HEK293T (cell line): ENCODE results near the gene PCDH19.
A peak's percentile ranks its signal among the peaks of the same experiment; 100 is the strongest.

ENCODE experiments used
- CTCF ChIA-PET: fragments of 350-600 bp; formaldehyde crosslinking; extraction: SDS; loops from one replicate; lab custom pipeline; 2021; ENCODE audit warnings: antibody characterized with exemption, inconsistent platforms; lab: Yijun Ruan, JAX
- POLR2A ChIA-PET: fragments of 350-600 bp; formaldehyde crosslinking; extraction: SDS; loops from one replicate; lab custom pipeline; 2020; ENCODE audit warnings: antibody characterized with exemption, inconsistent platforms; lab: Yijun Ruan, JAX
- DNase-seq: peaks from one replicate; pipeline ENCODE4 v3.0.0; 2012; ENCODE audit warnings: mixed read lengths; ENCODE audit errors: extremely low spot score
- ARNT ChIP-seq: fragments of 450-650 bp; IDR thresholded peaks from 2 replicates; pipeline ENCODE4 v1.6.1; 2017; ENCODE audit warnings: mild to moderate bottlenecking
- BHLHE40 ChIP-seq: fragments of 450-650 bp; IDR thresholded peaks from 2 replicates; pipeline ENCODE4 v1.6.1; 2016; ENCODE audit warnings: mild to moderate bottlenecking, moderate library complexity, borderline replicate concordance
- CTBP1 ChIP-seq: fragments of 450-650 bp; IDR thresholded peaks from 2 replicates; pipeline ENCODE4 v1.6.1; 2016; ENCODE audit warnings: borderline replicate concordance
- ELF4 ChIP-seq: fragments of 450-650 bp; IDR thresholded peaks from 2 replicates; pipeline ENCODE4 v1.6.1; 2017; ENCODE audit warnings: antibody characterized with exemption
- FOXA1 ChIP-seq: fragments of 450-650 bp; IDR thresholded peaks from 2 replicates; pipeline ENCODE4 v1.6.1; 2016; ENCODE audit warnings: mild to moderate bottlenecking
- FOXK2 ChIP-seq: fragments of 450-650 bp; IDR thresholded peaks from 2 replicates; pipeline ENCODE4 v1.6.1; 2016; ENCODE audit warnings: mild to moderate bottlenecking
- FOXM1 ChIP-seq: fragments of 450-650 bp; IDR thresholded peaks from 2 replicates; pipeline ENCODE4 v1.6.1; 2017; ENCODE audit warnings: mild to moderate bottlenecking, borderline replicate concordance
- HDGF ChIP-seq: fragments of 450-650 bp; IDR thresholded peaks from 2 replicates; pipeline ENCODE4 v1.6.1; 2017; ENCODE audit warnings: antibody characterized with exemption, borderline replicate concordance
- L3MBTL2 ChIP-seq: fragments of 450-650 bp; conservative IDR thresholded peaks from 2 replicates; pipeline ENCODE4 v1.6.1; 2016; ENCODE audit warnings: mild to moderate bottlenecking
- LEF1 ChIP-seq: fragments of 450-650 bp; IDR thresholded peaks from 2 replicates; pipeline ENCODE4 v1.6.1; 2017; ENCODE audit warnings: mild to moderate bottlenecking, borderline replicate concordance
- NFRKB ChIP-seq: fragments of 450-650 bp; IDR thresholded peaks from 2 replicates; pipeline ENCODE4 v1.6.1; 2016; ENCODE audit warnings: mild to moderate bottlenecking, moderate library complexity
- SP1 ChIP-seq: fragments of 450-650 bp; IDR thresholded peaks from 2 replicates; pipeline ENCODE4 v1.6.1; 2017
- SUZ12 ChIP-seq: fragments of 450-650 bp; IDR thresholded peaks from 2 replicates; pipeline ENCODE4 v1.6.1; 2016; ENCODE audit warnings: mild to moderate bottlenecking
- TARDBP ChIP-seq: fragments of 450-650 bp; IDR thresholded peaks from 2 replicates; pipeline ENCODE4 v1.6.1; 2016
- ZNF384 ChIP-seq: fragments of 450-650 bp; IDR thresholded peaks from 2 replicates; pipeline ENCODE4 v1.6.1; 2016
- TF ChIP-seq, protein P1 (sequence below): fragments of 450-650 bp; IDR thresholded peaks from 2 replicates; pipeline ENCODE4 v1.6.1; 2016

PCDH19 gene

GRCh38 chrX:100368167-100368566, 41.9 kb downstream of the PCDH19 start:
- peak; percentile 61 for DNase-seq
- ChIA-PET POLR2A (interaction anchor here (1.1 to 1.7 kb wide), 2 partner anchors 43 to 45 kb away, joined by 3 to 5 read pairs; no protein-coding TSS in a partner anchor), CTCF (interaction anchor here (0.6 to 7.2 kb wide), 24 partner anchors 10 to 1033 kb away, joined by 3 to 79 read pairs (median 4); partner anchors contain the start of gene PCDH19)
- TF ChIP-seq NFRKB (no peak), ZNF384 (no peak), FOXM1 (no peak), ELF4 (no peak), L3MBTL2 (no peak), CTBP1 (no peak), ARNT (no peak), FOXK2 (no peak), SUZ12 (no peak), FOXA1 (no peak), LEF1 (no peak), HDGF (no peak)
- TF ChIP-seq, protein P1, sequence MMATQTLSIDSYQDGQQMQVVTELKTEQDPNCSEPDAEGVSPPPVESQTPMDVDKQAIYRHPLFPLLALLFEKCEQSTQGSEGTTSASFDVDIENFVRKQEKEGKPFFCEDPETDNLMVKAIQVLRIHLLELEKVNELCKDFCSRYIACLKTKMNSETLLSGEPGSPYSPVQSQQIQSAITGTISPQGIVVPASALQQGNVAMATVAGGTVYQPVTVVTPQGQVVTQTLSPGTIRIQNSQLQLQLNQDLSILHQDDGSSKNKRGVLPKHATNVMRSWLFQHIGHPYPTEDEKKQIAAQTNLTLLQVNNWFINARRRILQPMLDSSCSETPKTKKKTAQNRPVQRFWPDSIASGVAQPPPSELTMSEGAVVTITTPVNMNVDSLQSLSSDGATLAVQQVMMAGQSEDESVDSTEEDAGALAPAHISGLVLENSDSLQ: no peak

- ChIA-PET POLR2A (no interaction called here), CTCF (interaction anchor here (1.2 kb wide), 1 partner anchor 49 kb away, joined by 3 read pairs; no protein-coding TSS in a partner anchor)
- no peak for DNase-seq
- TF ChIP-seq CTBP1 (no peak), FOXM1 (no peak), ZNF384 (no peak), LEF1 (no peak), SUZ12 (no peak), HDGF (no peak), NFRKB (no peak), BHLHE40 (no peak), FOXA1 (no peak), L3MBTL2 (no peak), FOXK2 (no peak), ELF4 (no peak), TARDBP (no peak)
- TF ChIP-seq, protein P1: no peak
Observed at GRCh38 chrX:100363896-100364295, 46.2 kb downstream of the PCDH19 start.

GRCh38 chrX:100358766-100359165, 51.3 kb downstream of the PCDH19 start:
- TF ChIP-seq TARDBP (no peak), L3MBTL2 (no peak), SUZ12 (no peak), ARNT (no peak), FOXA1 (no peak), ELF4 (no peak), BHLHE40 (no peak), LEF1 (no peak), FOXK2 (no peak), FOXM1 (no peak), ZNF384 (no peak), HDGF (no peak), NFRKB (no peak), SP1 (no peak), CTBP1 (no peak)
- TF ChIP-seq, protein P1: no peak
- DNase-seq: no peak
- ChIA-PET CTCF (interaction anchor here (0.7 to 4.0 kb wide), 2 partner anchors 9 to 32 kb away, joined by 3 to 23 read pairs; no protein-coding TSS in a partner anchor), POLR2A (no interaction called here)

- TF ChIP-seq TARDBP (no peak), HDGF (no peak), CTBP1 (no peak), SUZ12 (no peak)
- DNase-seq: no peak
- CTCF ChIA-PET: interaction anchor here (0.7 to 4.0 kb wide), 3 partner anchors 12 to 706 kb away, joined by 4 to 23 read pairs (median 6); no protein-coding TSS in a partner anchor
- POLR2A ChIA-PET: interaction anchor here (1.3 kb wide), 1 partner anchor 42 kb away, joined by 4 read pairs; no protein-coding TSS in a partner anchor
Observed at GRCh38 chrX:100356351-100356896, 53.6 kb downstream of the PCDH19 start.

GRCh38 chrX:100355680-100356079, 54.4 kb downstream of the PCDH19 start:
- ChIA-PET CTCF (interaction anchor here (0.7 to 1.3 kb wide), 2 partner anchors 13 to 705 kb away, joined by 4 to 6 read pairs; no protein-coding TSS in a partner anchor), POLR2A (no interaction called here)
- TF ChIP-seq TARDBP (no peak), LEF1 (no peak), FOXM1 (no peak), FOXA1 (no peak), ARNT (no peak)
- DNase-seq: no peak

DNA sequence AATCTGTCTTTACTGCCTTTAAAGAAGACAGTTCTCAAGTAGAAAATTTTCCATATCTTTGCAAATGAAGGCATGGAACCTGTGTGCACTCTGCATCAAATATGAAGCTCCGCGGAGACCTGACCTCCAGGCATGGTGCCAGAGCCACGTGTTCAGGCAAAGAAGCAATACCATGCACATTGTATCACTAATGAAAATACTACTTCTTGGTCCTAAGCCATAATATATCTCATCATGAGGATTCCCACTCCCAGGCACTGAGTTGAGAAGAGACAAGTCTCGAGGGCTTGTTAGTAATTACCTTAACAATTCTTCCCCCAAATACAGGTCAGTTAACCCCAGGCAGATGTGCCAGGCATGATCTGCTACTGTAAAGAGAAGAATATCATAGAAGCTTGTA, 56.7 kb downstream of the PCDH19 start:
- ChIA-PET CTCF (interaction anchor here (1.3 kb wide), 1 partner anchor 15 kb away, joined by 4 read pairs; no protein-coding TSS in a partner anchor), POLR2A (no interaction called here)
- DNase-seq: no peak
- TF ChIP-seq L3MBTL2 (no peak), SP1 (no peak), ARNT (no peak), HDGF (no peak), ZNF384 (no peak), FOXA1 (no peak), CTBP1 (no peak), LEF1 (no peak), TARDBP (no peak), FOXK2 (no peak), SUZ12 (no peak), BHLHE40 (no peak), NFRKB (no peak), FOXM1 (no peak), ELF4 (no peak)
- TF ChIP-seq, protein P1: no peak
